Calu3 (cell line): ENCODE measurements around the gene SLC31A2. TPM values are rescaled to one million over a fixed set of nuclear protein-coding genes. Genes with fewer than 3 reads are reported as not detected.
A peak's percentile ranks its signal among the peaks of the same experiment; 100 is the strongest.

ENCODE experiments used
- BruUV-seq: library from RNA; stranded (reverse); fragments of 400-500 nt; replicated peaks from 2 replicates; lab custom pipeline; 2021; lab: Mats Ljungman, UMichigan
- CTCF ChIA-PET: fragments of 300-600 bp; sonication (Branson Sonifier 250); formaldehyde crosslinking; loops from one replicate; lab custom pipeline; 2022; ENCODE audit warnings: antibody characterized with exemption; lab: Charles Lee
- DNase-seq: peaks from one replicate; pipeline ENCODE4 v3.0.0; 2022
- H3K27ac Mint-ChIP-seq: one replicate; pipeline ENCODE4 v1.8.0; 2022; ENCODE audit warnings: mixed read lengths; ENCODE audit not compliant: unreplicated experiment
- H3K27me3 Mint-ChIP-seq: one replicate; pipeline ENCODE4 v1.8.0; 2022; ENCODE audit warnings: mixed read lengths; ENCODE audit not compliant: unreplicated experiment
- H3K36me3 Mint-ChIP-seq: one replicate; pipeline ENCODE4 v1.8.0; 2022; ENCODE audit warnings: mild to moderate bottlenecking, moderate library complexity, mixed read lengths; ENCODE audit not compliant: insufficient read depth, unreplicated experiment
- H3K4me1 Mint-ChIP-seq: one replicate; pipeline ENCODE4 v1.8.0; 2022; ENCODE audit warnings: mild to moderate bottlenecking, low read depth, mixed read lengths; ENCODE audit not compliant: unreplicated experiment
- H3K4me3 Mint-ChIP-seq: one replicate; pipeline ENCODE4 v1.8.0; 2022; ENCODE audit warnings: mild to moderate bottlenecking, low read depth, moderate library complexity, mixed read lengths; ENCODE audit not compliant: unreplicated experiment
- H3K9me3 Mint-ChIP-seq: one replicate; pipeline ENCODE4 v1.8.0; 2022; ENCODE audit warnings: low read depth, mixed read lengths; ENCODE audit not compliant: unreplicated experiment
- CTCF ChIP-seq: fragments of 200-600 bp; IDR thresholded peaks from one replicate; pipeline ENCODE4 v1.8.0; 2022; ENCODE audit warnings: antibody characterized with exemption; ENCODE audit not compliant: unreplicated experiment
- intact Hi-C: fragments of 100-400 bp; cut with micrococcal nuclease; formaldehyde crosslinking; loops from one replicate; pipeline ENCODE4 v1.10.0; 2022; ENCODE audit not compliant: unreplicated experiment
- total RNA-seq: library from RNA; stranded (reverse); gene quantifications from 2 replicates; pipeline ENCODE4 v1.2.3, GENCODE V29; 2022

Gene SLC31A2
- total RNA-seq, 1 experiment from 2014 or later = 1.8 TPM

DNA sequence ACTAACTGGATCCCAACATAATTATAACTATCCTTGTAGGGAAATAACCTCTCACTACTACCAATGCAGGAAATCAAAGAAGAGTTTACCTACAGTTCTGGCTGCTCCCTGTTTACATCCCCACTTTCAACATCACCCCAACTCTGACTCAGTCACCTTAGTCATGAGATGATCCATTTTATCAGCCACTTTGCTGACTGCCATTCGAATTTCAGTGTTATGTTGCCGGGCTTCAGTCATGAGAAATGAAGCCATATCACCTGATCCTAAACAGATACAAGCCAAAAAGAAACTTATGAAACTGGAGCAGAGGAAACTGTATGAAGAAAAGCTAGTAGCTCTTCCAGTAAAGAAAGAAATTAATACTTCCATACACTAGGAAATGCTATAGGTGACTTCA, 33.7 kb downstream of the SLC31A2 start:
- no peak for DNase-seq
- intact Hi-C loops = no loop called here
- H3K4me1 Mint-ChIP-seq = no peaks in the 10 kb centered on the region
- H3K9me3 Mint-ChIP-seq = no peaks in the 10 kb centered on the region
- no peak for TF ChIP-seq CTCF
- no peak overlapping the region for H3K4me3 Mint-ChIP-seq
- no peak overlapping the region for H3K27ac Mint-ChIP-seq
- H3K27me3 Mint-ChIP-seq = no peaks in the 10 kb centered on the region
- CTCF ChIA-PET = no interaction called here
- H3K36me3 Mint-ChIP-seq = no peaks in the 10 kb centered on the region
- BruUV-seq = no TSS peak

DNA sequence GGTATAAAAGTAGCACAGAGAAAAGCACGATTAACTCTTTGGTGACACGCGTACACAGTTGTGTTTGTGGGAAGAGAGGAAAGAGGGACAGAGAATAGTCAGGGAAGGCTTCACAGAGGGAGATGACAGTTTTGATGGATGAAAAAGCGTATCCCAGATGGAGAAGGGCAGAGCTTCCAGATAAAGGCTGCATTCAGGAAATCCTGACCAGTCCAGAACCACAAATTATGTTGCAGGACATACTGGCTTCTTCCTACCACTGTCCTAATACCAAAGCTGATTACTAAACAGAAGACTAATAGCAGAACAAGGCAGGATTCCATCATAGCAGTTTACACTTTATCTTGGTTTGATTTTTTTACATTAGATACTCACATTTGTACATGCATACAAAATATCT, 34.5 kb downstream of the SLC31A2 start:
- no peaks in the 10 kb centered on the region for H3K27me3 Mint-ChIP-seq
- no TSS peak for BruUV-seq
- no peaks in the 10 kb centered on the region for H3K4me1 Mint-ChIP-seq
- H3K9me3 Mint-ChIP-seq = no peaks in the 10 kb centered on the region
- CTCF ChIA-PET = no interaction called here
- intact Hi-C loops = no loop called here
- no peak overlapping the region for H3K4me3 Mint-ChIP-seq
- DNase-seq = no peak
- no peak overlapping the region for H3K27ac Mint-ChIP-seq
- no peaks in the 10 kb centered on the region for H3K36me3 Mint-ChIP-seq
- TF ChIP-seq CTCF = no peak

DNA sequence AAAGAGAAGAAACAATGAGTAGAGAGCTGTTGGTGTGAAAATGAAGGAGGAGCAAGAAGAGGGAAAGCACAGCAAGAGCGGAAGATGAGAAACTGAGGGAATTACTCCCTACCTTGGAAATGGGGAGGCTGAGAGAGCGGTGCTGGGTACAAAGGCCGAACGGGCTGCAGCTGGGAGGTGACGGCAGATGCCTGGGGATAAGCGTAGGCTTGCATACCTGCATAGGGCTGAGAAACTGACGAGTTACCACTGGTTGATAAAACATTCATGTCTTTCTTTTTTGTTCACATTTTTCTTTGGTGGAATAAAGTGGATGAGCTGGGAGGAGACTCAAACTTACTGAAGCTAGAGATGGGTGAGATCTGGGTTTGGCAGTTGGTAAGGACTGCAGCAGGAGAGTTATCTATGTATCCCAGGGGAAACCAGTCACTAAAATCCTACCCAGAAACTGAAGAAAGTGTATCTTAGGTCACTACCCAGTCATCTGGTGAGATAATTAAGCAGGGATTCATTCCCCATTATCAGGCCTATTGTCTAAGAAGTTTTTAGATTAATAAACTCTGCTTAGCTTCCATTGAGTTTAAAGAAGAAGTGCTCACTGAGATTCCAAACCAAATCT, 35.4 kb downstream of the SLC31A2 start:
- Mint-ChIP-seq H3K4me1 (no peaks in the 10 kb centered on the region), H3K27ac (no peak overlapping the region), H3K36me3 (no peaks in the 10 kb centered on the region), H3K4me3 (no peak overlapping the region), H3K27me3 (no peaks in the 10 kb centered on the region), H3K9me3 (no peaks in the 10 kb centered on the region)
- no peak for DNase-seq
- no peak for TF ChIP-seq CTCF
- no TSS peak for BruUV-seq
- CTCF ChIA-PET = no interaction called here
- intact Hi-C loops = no loop called here

GRCh38 chr9:113187929-113188595, 37.3 kb downstream of the SLC31A2 start:
- BruUV-seq = no TSS peak
- Mint-ChIP-seq H3K27me3 (no peaks in the 10 kb centered on the region), H3K9me3 (no peaks in the 10 kb centered on the region), H3K4me3 (no peak overlapping the region), H3K4me1 (no peaks in the 10 kb centered on the region), H3K36me3 (no peaks in the 10 kb centered on the region), H3K27ac (no peak overlapping the region)
- intact Hi-C loops = no loop called here
- CTCF ChIA-PET = no interaction called here
- peak; percentile 1 for DNase-seq
- TF ChIP-seq CTCF = no peak
